Measurements from ENCODE around the gene DGLUCY.
"Not testable (repeated sequence)": the region's sequence is repeated elsewhere in the genome, so short reads cannot be mapped to it uniquely, and the experiment has no call there.

Gene DGLUCY

GRCh38 chr14:91124406-91125270, 10.8 kb downstream of the DGLUCY start:
- not testable (repeated sequence) for DNase-seq; H3K9ac ChIP-seq (ENCODE audit: low read length); H4K8ac ChIP-seq (ENCODE audit: low read depth, low read length); H3K4me2 ChIP-seq (ENCODE audit: low read length); H4K12ac ChIP-seq (ENCODE audit: low read depth, low read length); H3K9me3 ChIP-seq (ENCODE audit: insufficient read depth, low read depth, low read length); H3K36me3 ChIP-seq (ENCODE audit: control insufficient read depth in 1 of 2, insufficient read depth in 2 of 2, low read length in 2 of 2); H3K4me3 ChIP-seq (ENCODE audit: low read depth, low read length); H4K91ac ChIP-seq (ENCODE audit: low read depth, low read length); H2BK120ac ChIP-seq (ENCODE audit: insufficient read depth, low read length, poor library complexity); H2BK12ac ChIP-seq (ENCODE audit: low read length); H2AK5ac ChIP-seq (ENCODE audit: low read length); H2BK5ac ChIP-seq (ENCODE audit: low read depth, low read length, poor library complexity); H3K27ac ChIP-seq (ENCODE audit: low read depth, low read length); H3K4ac ChIP-seq (ENCODE audit: low read depth, low read length); H3K18ac ChIP-seq (ENCODE audit: low read length); H2AFZ ChIP-seq (ENCODE audit: insufficient read depth, low read length, poor library complexity); H3K79me2 ChIP-seq (ENCODE audit: control insufficient read depth, insufficient read depth, low read length, poor library complexity); H3K14ac ChIP-seq (ENCODE audit: low read length); H3K23ac ChIP-seq (ENCODE audit: low read length); H3K27me3 ChIP-seq (ENCODE audit: insufficient read depth, low read length)
- WGBS (ENCODE audit: extremely low coverage, insufficient coverage, insufficient read length): no CpG with 5 or more reads among the region's 5 CpGs
- Histone ChIP-seq H3K79me1 (ENCODE audit: low read length) (peaks cover 14% of the 10 kb centered on the region), H3K4me1 (ENCODE audit: control insufficient read depth in 1 of 2, insufficient read depth in 2 of 2, low read length in 2 of 2) (peaks cover 7 to 12% of the 10 kb centered on the region in 2 experiments)

GRCh38 chr14:91125271-91125660, 11.4 kb downstream of the DGLUCY start:
- Histone ChIP-seq H4K12ac (ENCODE audit: low read depth, low read length) (no peak overlapping the region), H3K4ac (ENCODE audit: low read depth, low read length) (no peak overlapping the region), H2BK120ac (ENCODE audit: insufficient read depth, low read length, poor library complexity) (no peak overlapping the region), H3K14ac (ENCODE audit: low read length) (no peak overlapping the region), H3K36me3 (ENCODE audit: control insufficient read depth in 1 of 2, insufficient read depth in 2 of 2, low read length in 2 of 2) (no peaks in the 10 kb centered on the region), H2AK5ac (ENCODE audit: low read length) (no peak overlapping the region), H3K27ac (ENCODE audit: low read depth, low read length) (no peak overlapping the region), H2AFZ (ENCODE audit: insufficient read depth, low read length, poor library complexity) (no peak overlapping the region), H3K4me1 (ENCODE audit: control insufficient read depth in 1 of 2, insufficient read depth in 2 of 2, low read length in 2 of 2) (peaks cover 3 to 8% of the 10 kb centered on the region in 2 experiments), H3K4me2 (ENCODE audit: low read length) (no peak overlapping the region), H3K9ac (ENCODE audit: low read length) (no peak overlapping the region), H2BK5ac (ENCODE audit: low read depth, low read length, poor library complexity) (no peak overlapping the region), H3K18ac (ENCODE audit: low read length) (no peak overlapping the region), H3K9me3 (ENCODE audit: insufficient read depth, low read depth, low read length) (peaks cover 4% of the 10 kb centered on the region), H3K4me3 (ENCODE audit: low read depth, low read length) (no peak overlapping the region), H4K8ac (ENCODE audit: low read depth, low read length) (peak overlapping the region; percentile 50), H3K23ac (ENCODE audit: low read length) (no peak overlapping the region), H4K91ac (ENCODE audit: low read depth, low read length) (peak overlapping the region; percentile 19), H3K27me3 (ENCODE audit: insufficient read depth, low read length) (no peaks in the 10 kb centered on the region), H2BK12ac (ENCODE audit: low read length) (no peak overlapping the region), H3K79me1 (ENCODE audit: low read length) (peaks cover 14% of the 10 kb centered on the region), H3K79me2 (ENCODE audit: control insufficient read depth, insufficient read depth, low read length, poor library complexity) (no peaks in the 10 kb centered on the region)
- peak in 1 of 2 donors; percentile 26 for DNase-seq
- WGBS (ENCODE audit: extremely low coverage, insufficient coverage, insufficient read length): no CpG with 5 or more reads among the region's 7 CpGs

- H2BK120ac ChIP-seq (ENCODE audit: insufficient read depth, low read length, poor library complexity): no peak overlapping the region
- H4K12ac ChIP-seq (ENCODE audit: low read depth, low read length): no peak overlapping the region
- no CpG with 5 or more reads among the region's 4 CpGs for WGBS (ENCODE audit: extremely low coverage, insufficient coverage, insufficient read length)
- no peak overlapping the region for H4K91ac ChIP-seq (ENCODE audit: low read depth, low read length)
- no peak overlapping the region for H3K4me3 ChIP-seq (ENCODE audit: low read depth, low read length)
- H3K27ac ChIP-seq (ENCODE audit: low read depth, low read length): peak overlapping the region; percentile 17
- H3K9me3 ChIP-seq (ENCODE audit: insufficient read depth, low read depth, low read length): peaks cover 4% of the 10 kb centered on the region
- no peaks in the 10 kb centered on the region for H3K27me3 ChIP-seq (ENCODE audit: insufficient read depth, low read length)
- no peak overlapping the region for H2AFZ ChIP-seq (ENCODE audit: insufficient read depth, low read length, poor library complexity)
- H3K14ac ChIP-seq (ENCODE audit: low read length): no peak overlapping the region
- DNase-seq: peak in 1 of 2 donors; percentile 59
- no peak overlapping the region for H2BK5ac ChIP-seq (ENCODE audit: low read depth, low read length, poor library complexity)
- no peak overlapping the region for H3K4ac ChIP-seq (ENCODE audit: low read depth, low read length)
- peaks cover 3 to 8% of the 10 kb centered on the region in 2 experiments for H3K4me1 ChIP-seq (ENCODE audit: control insufficient read depth in 1 of 2, insufficient read depth in 2 of 2, low read length in 2 of 2)
- H3K4me2 ChIP-seq (ENCODE audit: low read length): no peak overlapping the region
- H3K9ac ChIP-seq (ENCODE audit: low read length): no peak overlapping the region
- peaks cover 14% of the 10 kb centered on the region for H3K79me1 ChIP-seq (ENCODE audit: low read length)
- no peaks in the 10 kb centered on the region for H3K36me3 ChIP-seq (ENCODE audit: control insufficient read depth in 1 of 2, insufficient read depth in 2 of 2, low read length in 2 of 2)
- no peak overlapping the region for H2AK5ac ChIP-seq (ENCODE audit: low read length)
- no peak overlapping the region for H4K8ac ChIP-seq (ENCODE audit: low read depth, low read length)
- H2BK12ac ChIP-seq (ENCODE audit: low read length): no peak overlapping the region
- no peak overlapping the region for H3K18ac ChIP-seq (ENCODE audit: low read length)
- H3K79me2 ChIP-seq (ENCODE audit: control insufficient read depth, insufficient read depth, low read length, poor library complexity): no peaks in the 10 kb centered on the region
- no peak overlapping the region for H3K23ac ChIP-seq (ENCODE audit: low read length)
These were observed 11.9 kb downstream of the DGLUCY start for GRCh38 chr14:91125801-91126200.

GRCh38 chr14:91126761-91127160, 12.9 kb downstream of the DGLUCY start:
- Histone ChIP-seq H3K27ac (ENCODE audit: low read depth, low read length) (peak overlapping the region; percentile 31), H2BK12ac (ENCODE audit: low read length) (no peak overlapping the region), H4K8ac (ENCODE audit: low read depth, low read length) (no peak overlapping the region), H3K79me1 (ENCODE audit: low read length) (peaks cover 14% of the 10 kb centered on the region), H3K4me3 (ENCODE audit: low read depth, low read length) (no peak overlapping the region), H4K91ac (ENCODE audit: low read depth, low read length) (peak overlapping the region; percentile 71), H2AK5ac (ENCODE audit: low read length) (no peak overlapping the region), H3K4me1 (ENCODE audit: control insufficient read depth in 1 of 2, insufficient read depth in 2 of 2, low read length in 2 of 2) (peaks cover 3 to 8% of the 10 kb centered on the region in 2 experiments), H3K36me3 (ENCODE audit: control insufficient read depth in 1 of 2, insufficient read depth in 2 of 2, low read length in 2 of 2) (no peaks in the 10 kb centered on the region), H3K14ac (ENCODE audit: low read length) (no peak overlapping the region), H3K9me3 (ENCODE audit: insufficient read depth, low read depth, low read length) (peaks cover 4% of the 10 kb centered on the region), H3K4me2 (ENCODE audit: low read length) (no peak overlapping the region), H3K79me2 (ENCODE audit: control insufficient read depth, insufficient read depth, low read length, poor library complexity) (no peaks in the 10 kb centered on the region), H2BK120ac (ENCODE audit: insufficient read depth, low read length, poor library complexity) (no peak overlapping the region), H3K27me3 (ENCODE audit: insufficient read depth, low read length) (no peaks in the 10 kb centered on the region), H3K23ac (ENCODE audit: low read length) (no peak overlapping the region), H3K4ac (ENCODE audit: low read depth, low read length) (no peak overlapping the region), H2BK5ac (ENCODE audit: low read depth, low read length, poor library complexity) (no peak overlapping the region), H3K18ac (ENCODE audit: low read length) (no peak overlapping the region), H4K12ac (ENCODE audit: low read depth, low read length) (no peak overlapping the region), H3K9ac (ENCODE audit: low read length) (no peak overlapping the region), H2AFZ (ENCODE audit: insufficient read depth, low read length, poor library complexity) (no peak overlapping the region)
- peak in 1 of 2 donors; percentile 39 for DNase-seq
- WGBS (ENCODE audit: extremely low coverage, insufficient coverage, insufficient read length): no CpG with 5 or more reads among the region's 2 CpGs

Measured in trophoblast cell (in vitro differentiated cells and primary cell).